Thoracic aorta (tissue), 2 donors: ENCODE results near the gene RNF8. TPM values are rescaled to one million over a fixed set of nuclear protein-coding genes. Genes with fewer than 3 reads are reported as not detected.
"Not testable (repeated sequence)": the region's sequence is repeated elsewhere in the genome, so short reads cannot be mapped to it uniquely, and the experiment has no call there.

Experiments
- ATAC-seq: fragments of 150-250 bp; one replicate; pipeline ENCODE4 v1.8.0; 2017; ENCODE audit warnings: low read depth; ENCODE audit not compliant: insufficient number of reproducible peaks, low FRiP score
- DNase-seq: peaks from one replicate; pipeline ENCODE4 v3.0.0-alpha.2; 2020; ENCODE audit warnings: low spot score
- H3K27ac ChIP-seq, 2 donors: fragments of 200-600 bp; sonication (generic); 1 replicate in 1 of 2; 2 replicates in 1 of 2; pipeline ENCODE4 v1.5.1; 2016; ENCODE audit warnings: mild to moderate bottlenecking in 2 of 2, moderate library complexity in 2 of 2
- H3K27me3 ChIP-seq: fragments of 200-600 bp; sonication (generic); replicated peaks from 2 replicates; pipeline ENCODE4 v1.6.0; 2016; ENCODE audit warnings: mild to moderate bottlenecking; ENCODE audit not compliant: insufficient read depth
- H3K36me3 ChIP-seq: fragments of 200-600 bp; sonication (generic); one replicate; pipeline ENCODE4 v1.5.1; 2016
- H3K4me1 ChIP-seq, 2 donors: fragments of 200-600 bp; sonication (generic); 1 replicate in 1 of 2; 2 replicates in 1 of 2; pipeline versions ENCODE4 v1.5.1 to v1.6.0; 2016; ENCODE audit warnings: low read depth in 2 of 2, mild to moderate bottlenecking in 1 of 2; ENCODE audit not compliant: control insufficient read depth in 1 of 2
- H3K4me3 ChIP-seq: fragments of 200-600 bp; sonication (generic); 2 replicates; pipeline ENCODE4 v1.5.1; 2016; ENCODE audit warnings: mild to moderate bottlenecking
- H3K9me3 ChIP-seq: fragments of 200-600 bp; sonication (generic); 2 replicates; pipeline ENCODE4 v1.5.1; 2016
- CTCF ChIP-seq: fragments of 200-600 bp; sonication (generic); IDR thresholded peaks from one replicate; pipeline ENCODE4 v1.5.1; 2019; ENCODE audit warnings: antibody characterized with exemption
- total RNA-seq, 2 donors: library from RNA; depleted of rRNA; stranded (reverse); fragments of >200 nt; gene quantifications; one replicate each; pipeline versions ENCODE4 v1.1.0 to v1.2.3, GENCODE V29; 2016

Gene RNF8
- total RNA-seq, 2 donors from 2014 or later = 10.0 to 16.6 TPM

GRCh38 chr6:37392821-37393220 lies 39.0 kb downstream of the RNF8 start:
- H3K36me3 ChIP-seq = peaks cover 15% of the 10 kb centered on the region

GRCh38 chr6:37393381-37393929 lies 39.7 kb downstream of the RNF8 start:
- no peak for TF ChIP-seq CTCF
- ATAC-seq = no peak
- Histone ChIP-seq H3K27me3 (no peaks in the 10 kb centered on the region), H3K9me3 (no peaks in the 10 kb centered on the region), H3K4me3 (no peak overlapping the region), H3K4me1 (peaks cover 0 to 9% of the 10 kb centered on the region in 2 donors), H3K36me3 (peaks cover 15% of the 10 kb centered on the region), H3K27ac (no peak overlapping the region)
- DNase-seq = no peak

More at GRCh38 chr6:37392821-37393220, 39.0 kb downstream of the RNF8 start:
- Histone ChIP-seq H3K9me3 (no peaks in the 10 kb centered on the region), H3K4me3 (no peak overlapping the region), H3K4me1 (peaks cover 0 to 9% of the 10 kb centered on the region in 2 donors), H3K27me3 (no peaks in the 10 kb centered on the region), H3K27ac (no peak overlapping the region)
- no peak for TF ChIP-seq CTCF
- ATAC-seq (no peak), DNase-seq (no peak)

GRCh38 chr6:37396571-37397180 lies 42.9 kb downstream of the RNF8 start:
- TF ChIP-seq CTCF = no peak
- Histone ChIP-seq H3K27me3 (no peaks in the 10 kb centered on the region), H3K9me3 (no peaks in the 10 kb centered on the region), H3K36me3 (peaks cover 6% of the 10 kb centered on the region), H3K4me1 (peaks cover 0 to 9% of the 10 kb centered on the region in 2 donors), H3K27ac (no peak overlapping the region), H3K4me3 (no peak overlapping the region)
- no peak for DNase-seq
- ATAC-seq = no peak

- Histone ChIP-seq H3K9me3 (no peaks in the 10 kb centered on the region), H3K27me3 (no peaks in the 10 kb centered on the region), H3K4me3 (no peak overlapping the region), H3K36me3 (no peaks in the 10 kb centered on the region), H3K4me1 (peaks cover 0 to 9% of the 10 kb centered on the region in 2 donors), H3K27ac (no peak overlapping the region)
- DNase-seq (no peak), ATAC-seq (no peak)
- no peak for TF ChIP-seq CTCF
These were observed 45.3 kb downstream of the RNF8 start for GRCh38 chr6:37399131-37399530.

GRCh38 chr6:37399795-37400490 lies 46.2 kb downstream of the RNF8 start:
- no peak for TF ChIP-seq CTCF
- Histone ChIP-seq H3K27ac (no peak overlapping the region), H3K27me3 (no peaks in the 10 kb centered on the region), H3K9me3 (no peaks in the 10 kb centered on the region), H3K4me1 (peaks cover 0 to 9% of the 10 kb centered on the region in 2 donors), H3K36me3 (no peaks in the 10 kb centered on the region), H3K4me3 (no peak overlapping the region)
- ATAC-seq (no peak), DNase-seq (no peak)

- peaks cover 4 to 11% of the 10 kb centered on the region in 2 donors for H3K4me1 ChIP-seq
- not testable (repeated sequence) for H3K4me3 ChIP-seq, H3K27me3 ChIP-seq, H3K36me3 ChIP-seq, DNase-seq, ATAC-seq, H3K9me3 ChIP-seq, H3K27ac ChIP-seq
These were observed 47.9 kb downstream of the RNF8 start for GRCh38 chr6:37401658-37402057.
